ENCODE measurements around the gene NCAM1.
A peak's percentile ranks its signal among the peaks of the same experiment; 100 is the strongest.

The NCAM1 gene

GRCh38 chr11:113172382-113172951, 211.2 kb downstream of the NCAM1 start:
- DNase-seq (ENCODE audit: low spot score): no peak

GRCh38 chr11:113173126-113173525, 211.9 kb downstream of the NCAM1 start:
- no peak for DNase-seq (ENCODE audit: low spot score)

- DNase-seq (ENCODE audit: low spot score): no peak
Observed at GRCh38 chr11:113174882-113175281, 213.7 kb downstream of the NCAM1 start.

GRCh38 chr11:113176599-113177360, 215.6 kb downstream of the NCAM1 start:
- peak; percentile 31 for DNase-seq (ENCODE audit: low spot score)

GRCh38 chr11:113177671-113178070, 216.5 kb downstream of the NCAM1 start:
- no peak for DNase-seq (ENCODE audit: low spot score)

GRCh38 chr11:113178381-113179070, 217.3 kb downstream of the NCAM1 start:
- DNase-seq (ENCODE audit: low spot score): no peak

- DNase-seq (ENCODE audit: low spot score): no peak
Observed at GRCh38 chr11:113179181-113179704, 218.0 kb downstream of the NCAM1 start.

- DNase-seq (ENCODE audit: low spot score): no peak
Observed at GRCh38 chr11:113181094-113181493, 219.9 kb downstream of the NCAM1 start.

- no peak for DNase-seq (ENCODE audit: low spot score)
Observed at GRCh38 chr11:113182288-113182687, 221.1 kb downstream of the NCAM1 start.

- DNase-seq (ENCODE audit: low spot score): peak; percentile 67
Observed at GRCh38 chr11:113184498-113184897, 223.3 kb downstream of the NCAM1 start.

- no peak for DNase-seq (ENCODE audit: low spot score)
Observed at GRCh38 chr11:113188371-113188834, 227.2 kb downstream of the NCAM1 start.

- no peak for DNase-seq (ENCODE audit: low spot score)
Observed at GRCh38 chr11:113189909-113190667, 228.9 kb downstream of the NCAM1 start.

GRCh38 chr11:113192121-113192925, 231.1 kb downstream of the NCAM1 start:
- DNase-seq (ENCODE audit: low spot score): no peak

- no peak for DNase-seq (ENCODE audit: low spot score)
Observed at GRCh38 chr11:113193016-113193415, 231.8 kb downstream of the NCAM1 start.

GRCh38 chr11:113193946-113194345, 232.7 kb downstream of the NCAM1 start:
- DNase-seq (ENCODE audit: low spot score): no peak

GRCh38 chr11:113195728-113196127, 234.5 kb downstream of the NCAM1 start:
- DNase-seq (ENCODE audit: low spot score): no peak

- DNase-seq (ENCODE audit: low spot score): no peak
Observed at GRCh38 chr11:113197446-113197845, 236.2 kb downstream of the NCAM1 start.

- DNase-seq (ENCODE audit: low spot score): no peak
Observed at GRCh38 chr11:113198972-113199661, 237.9 kb downstream of the NCAM1 start.

GRCh38 chr11:113199866-113200265, 238.6 kb downstream of the NCAM1 start:
- DNase-seq (ENCODE audit: low spot score): no peak

- DNase-seq (ENCODE audit: low spot score): no peak
Observed at GRCh38 chr11:113201054-113201818, 240.0 kb downstream of the NCAM1 start.
